ENCODE data around the gene DCANP1.

Gene DCANP1

GRCh38 chr5:135487839-135488514 is 40.8 kb upstream of the DCANP1 start:
- TF ChIP-seq POLR2AphosphoS5 (IDR thresholded peaks at IDR 0.05; ENCODE audit: low read depth): no peak
- TF ChIP-seq CTCF (IDR thresholded peaks at IDR 0.05; ENCODE audit: insufficient read depth, low read length): no peak
- TF ChIP-seq SPI1 (IDR thresholded peaks at IDR 0.05; ENCODE audit: borderline replicate concordance, low read depth): no peak
- TF ChIP-seq REST (IDR thresholded peaks at IDR 0.05; ENCODE audit: insufficient replicate concordance, low read depth): no peak
- TF ChIP-seq GABPA (IDR thresholded peaks at IDR 0.05; ENCODE audit: low read depth): no peak
- DNase-seq (ENCODE audit: low read depth in 1 of 2, low spot score in 1 of 2): no peak
- no peaks in the 10 kb centered on the region for H3K27me3 ChIP-seq (ENCODE audit: insufficient read depth, poor library complexity, severe bottlenecking)
- no peak overlapping the region for H3K4me3 ChIP-seq (replicated peaks; ENCODE audit: insufficient read depth, low read length)
- no peak overlapping the region for H3K27ac ChIP-seq (replicated peaks)

- Histone ChIP-seq H3K27ac (replicated peaks) (no peak overlapping the region), H3K27me3 (ENCODE audit: insufficient read depth, poor library complexity, severe bottlenecking) (no peaks in the 10 kb centered on the region), H3K4me3 (replicated peaks; ENCODE audit: insufficient read depth, low read length) (no peak overlapping the region)
- DNase-seq (ENCODE audit: low read depth in 1 of 2, low spot score in 1 of 2): no peak
- TF ChIP-seq REST (IDR thresholded peaks at IDR 0.05; ENCODE audit: insufficient replicate concordance, low read depth): no peak
- TF ChIP-seq GABPA (IDR thresholded peaks at IDR 0.05; ENCODE audit: low read depth): no peak
- no peak for TF ChIP-seq CTCF (IDR thresholded peaks at IDR 0.05; ENCODE audit: insufficient read depth, low read length)
- no peak for TF ChIP-seq SPI1 (IDR thresholded peaks at IDR 0.05; ENCODE audit: borderline replicate concordance, low read depth)
- TF ChIP-seq POLR2AphosphoS5 (IDR thresholded peaks at IDR 0.05; ENCODE audit: low read depth): no peak
These were observed 39.9 kb upstream of the DCANP1 start for GRCh38 chr5:135487037-135487395.

- Histone ChIP-seq H3K27me3 (ENCODE audit: insufficient read depth, poor library complexity, severe bottlenecking) (no peaks in the 10 kb centered on the region), H3K27ac (replicated peaks) (no peak overlapping the region), H3K4me3 (replicated peaks; ENCODE audit: insufficient read depth, low read length) (no peak overlapping the region)
- TF ChIP-seq POLR2AphosphoS5 (IDR thresholded peaks at IDR 0.05; ENCODE audit: low read depth) (no peak), REST (IDR thresholded peaks at IDR 0.05; ENCODE audit: insufficient replicate concordance, low read depth) (no peak), SPI1 (IDR thresholded peaks at IDR 0.05; ENCODE audit: borderline replicate concordance, low read depth) (no peak), GABPA (IDR thresholded peaks at IDR 0.05; ENCODE audit: low read depth) (no peak), CTCF (IDR thresholded peaks at IDR 0.05; ENCODE audit: insufficient read depth, low read length) (no peak)
- DNase-seq (ENCODE audit: low read depth in 1 of 2, low spot score in 1 of 2): no peak
These were observed 39.2 kb upstream of the DCANP1 start for GRCh38 chr5:135486131-135487036.

Data from HL-60 (cell line).